Activated B cell treated with CpG ODN at 0.5 μM for 24 hours (primary cell): ENCODE data around the gene USP17L30. TPM values are rescaled to one million over a fixed set of nuclear protein-coding genes. Genes with fewer than 3 reads are reported as not detected.
"Not testable (repeated sequence)": the region's sequence is repeated elsewhere in the genome, so short reads cannot be mapped to it uniquely, and the experiment has no call there.

Source experiments
- ATAC-seq: fragments of 200-7000 bp; cut with Tn5 transposase; one replicate; pipeline ENCODE4 v1.10.0; 2021; ENCODE audit warnings: low read depth, mild to moderate bottlenecking, moderate library complexity
- CTCF ChIA-PET: fragments of 350-600 bp; sonication (Branson Sonifier 250); formaldehyde crosslinking; loops from one replicate; lab custom pipeline; 2021; ENCODE audit warnings: antibody characterized with exemption; lab: Charles Lee
- POLR2A ChIA-PET: fragments of 350-600 bp; sonication (Branson Sonifier 250); formaldehyde crosslinking; loops from one replicate; lab custom pipeline; 2021; ENCODE audit warnings: antibody characterized with exemption; lab: Charles Lee
- DNase-seq: peaks from one replicate; pipeline ENCODE4 v3.0.0; 2022
- H3K27ac Mint-ChIP-seq: one replicate; pipeline ENCODE4 v1.8.0; 2020; ENCODE audit warnings: mixed read lengths
- H3K27me3 Mint-ChIP-seq: one replicate; pipeline ENCODE4 v1.8.0; 2021; ENCODE audit warnings: mixed read lengths
- H3K36me3 Mint-ChIP-seq: one replicate; pipeline ENCODE4 v1.8.0; 2021; ENCODE audit warnings: low read depth, mixed read lengths
- H3K4me1 Mint-ChIP-seq: one replicate; pipeline ENCODE4 v1.8.0; 2021; ENCODE audit warnings: mixed read lengths
- H3K4me3 Mint-ChIP-seq: one replicate; pipeline ENCODE4 v1.8.0; 2020; ENCODE audit warnings: mild to moderate bottlenecking, mixed read lengths
- H3K9me3 Mint-ChIP-seq: one replicate; pipeline ENCODE4 v1.8.0; 2020; ENCODE audit warnings: mixed read lengths
- intact Hi-C: fragments of 100-400 bp; cut with micrococcal nuclease; formaldehyde crosslinking; loops from one replicate; pipeline ENCODE4 v1.15.1; 2024
- total RNA-seq: library from RNA; stranded (reverse); gene quantifications from 2 replicates; pipeline ENCODE4 v1.2.3, GENCODE V29; 2022
- TF ChIP-seq, protein P1 (sequence below): fragments of 200-600 bp; IDR thresholded peaks from one replicate; pipeline ENCODE4 v1.8.0; 2022; ENCODE audit warnings: antibody characterized with exemption, mild to moderate bottlenecking

The USP17L30 gene
- total RNA-seq, 1 donor from 2014 or later, result not detected

DNA sequence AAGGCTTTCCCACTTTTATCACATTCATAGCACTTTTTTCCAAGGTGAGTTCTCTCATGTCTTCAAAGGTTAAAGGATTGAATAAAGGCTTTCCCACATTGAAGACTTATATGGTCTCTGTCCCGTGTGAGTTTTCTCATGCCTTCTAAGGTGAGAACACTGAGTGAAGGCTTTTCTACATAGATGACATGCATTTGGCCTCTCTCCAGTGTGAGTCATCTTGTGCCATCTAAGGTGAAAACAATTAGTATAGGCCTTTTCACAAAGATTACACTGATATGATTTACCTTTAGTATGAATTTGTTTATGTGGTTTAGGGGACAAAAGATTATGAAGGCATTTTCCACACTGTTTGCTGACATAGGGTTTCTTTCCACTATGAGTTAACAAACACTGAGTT lies 21.2 kb downstream of the USP17L30 start:
- CTCF ChIA-PET, result no interaction called here
- Mint-ChIP-seq H3K27me3 (no peaks in the 10 kb centered on the region), H3K9me3 (no peaks in the 10 kb centered on the region), H3K36me3 (no peaks in the 10 kb centered on the region), H3K27ac (no peak overlapping the region), H3K4me1 (no peaks in the 10 kb centered on the region), H3K4me3 (no peak overlapping the region)
- intact Hi-C loops, result no loop called here
- DNase-seq (no peak), ATAC-seq (no peak)
- POLR2A ChIA-PET, result no interaction called here
- TF ChIP-seq, protein P1, sequence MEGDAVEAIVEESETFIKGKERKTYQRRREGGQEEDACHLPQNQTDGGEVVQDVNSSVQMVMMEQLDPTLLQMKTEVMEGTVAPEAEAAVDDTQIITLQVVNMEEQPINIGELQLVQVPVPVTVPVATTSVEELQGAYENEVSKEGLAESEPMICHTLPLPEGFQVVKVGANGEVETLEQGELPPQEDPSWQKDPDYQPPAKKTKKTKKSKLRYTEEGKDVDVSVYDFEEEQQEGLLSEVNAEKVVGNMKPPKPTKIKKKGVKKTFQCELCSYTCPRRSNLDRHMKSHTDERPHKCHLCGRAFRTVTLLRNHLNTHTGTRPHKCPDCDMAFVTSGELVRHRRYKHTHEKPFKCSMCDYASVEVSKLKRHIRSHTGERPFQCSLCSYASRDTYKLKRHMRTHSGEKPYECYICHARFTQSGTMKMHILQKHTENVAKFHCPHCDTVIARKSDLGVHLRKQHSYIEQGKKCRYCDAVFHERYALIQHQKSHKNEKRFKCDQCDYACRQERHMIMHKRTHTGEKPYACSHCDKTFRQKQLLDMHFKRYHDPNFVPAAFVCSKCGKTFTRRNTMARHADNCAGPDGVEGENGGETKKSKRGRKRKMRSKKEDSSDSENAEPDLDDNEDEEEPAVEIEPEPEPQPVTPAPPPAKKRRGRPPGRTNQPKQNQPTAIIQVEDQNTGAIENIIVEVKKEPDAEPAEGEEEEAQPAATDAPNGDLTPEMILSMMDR, result no peak

DNA sequence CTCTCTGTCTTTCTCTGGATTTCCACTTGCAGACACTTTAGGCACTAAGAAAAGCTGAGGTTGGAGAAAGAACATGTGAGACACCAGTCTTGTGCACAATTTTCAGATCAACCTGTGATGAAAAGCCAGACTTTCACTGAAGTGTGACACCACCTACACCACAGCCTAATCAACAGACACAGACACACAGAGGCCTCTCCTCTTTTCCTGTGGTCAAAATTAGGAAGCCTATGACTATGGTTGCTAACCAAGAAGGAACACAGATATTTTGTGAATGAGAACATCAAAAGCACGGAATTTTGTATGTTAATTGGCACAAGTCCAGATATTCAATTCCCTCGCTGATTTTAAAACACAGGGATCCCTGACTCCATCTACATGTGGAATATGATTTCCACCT lies 26.1 kb downstream of the USP17L30 start:
- intact Hi-C loops, POLR2A ChIA-PET, H3K4me1 Mint-ChIP-seq, H3K27me3 Mint-ChIP-seq, H3K36me3 Mint-ChIP-seq, DNase-seq, ATAC-seq, H3K27ac Mint-ChIP-seq, H3K4me3 Mint-ChIP-seq, H3K9me3 Mint-ChIP-seq, CTCF ChIA-PET: not testable (repeated sequence)

DNA sequence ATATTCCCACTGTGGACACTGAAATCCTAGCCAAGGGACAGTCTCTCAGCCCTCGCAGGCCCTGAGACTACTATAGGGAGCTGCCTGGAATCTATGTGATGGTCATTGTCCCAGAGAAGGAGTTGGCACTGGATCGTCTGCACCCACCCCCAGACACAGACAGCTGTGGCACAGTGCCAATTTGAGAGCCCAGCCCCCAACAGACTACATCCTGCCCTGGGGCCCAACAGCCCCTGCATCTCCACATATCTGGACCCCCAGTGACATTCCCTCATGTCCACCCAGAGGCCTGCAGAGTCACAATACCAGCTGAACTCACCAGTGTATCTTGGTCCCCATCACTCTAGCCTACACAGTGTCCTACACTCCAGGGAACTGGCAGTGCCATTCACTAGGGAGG lies 42.8 kb downstream of the USP17L30 start:
- DNase-seq, H3K36me3 Mint-ChIP-seq, H3K27me3 Mint-ChIP-seq, H3K27ac Mint-ChIP-seq, POLR2A ChIA-PET, H3K4me3 Mint-ChIP-seq, ATAC-seq, CTCF ChIA-PET, H3K9me3 Mint-ChIP-seq, H3K4me1 Mint-ChIP-seq, intact Hi-C loops: not testable (repeated sequence)

DNA sequence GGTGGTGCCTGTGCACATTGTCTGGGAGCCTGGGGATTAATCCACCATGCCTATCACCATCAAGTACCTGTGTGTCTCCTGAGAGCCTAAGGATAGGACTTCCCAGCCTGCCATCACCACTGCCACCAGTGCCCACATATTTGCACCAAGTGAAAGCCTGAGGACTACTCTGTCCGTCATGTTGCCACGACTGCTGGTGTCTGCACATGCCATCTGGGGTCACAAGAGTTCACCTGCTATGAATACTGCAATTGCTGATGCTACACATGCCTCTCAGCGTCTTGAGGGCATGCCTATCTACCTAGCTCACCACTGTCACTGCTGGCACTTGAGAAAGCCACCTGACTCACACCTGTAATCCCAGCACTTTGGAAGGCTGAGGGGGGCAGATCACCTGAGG lies 43.6 kb downstream of the USP17L30 start:
- H3K4me1 Mint-ChIP-seq, H3K4me3 Mint-ChIP-seq, H3K9me3 Mint-ChIP-seq, DNase-seq, H3K27me3 Mint-ChIP-seq, ATAC-seq, POLR2A ChIA-PET, CTCF ChIA-PET, H3K27ac Mint-ChIP-seq, H3K36me3 Mint-ChIP-seq, intact Hi-C loops: not testable (repeated sequence)

DNA sequence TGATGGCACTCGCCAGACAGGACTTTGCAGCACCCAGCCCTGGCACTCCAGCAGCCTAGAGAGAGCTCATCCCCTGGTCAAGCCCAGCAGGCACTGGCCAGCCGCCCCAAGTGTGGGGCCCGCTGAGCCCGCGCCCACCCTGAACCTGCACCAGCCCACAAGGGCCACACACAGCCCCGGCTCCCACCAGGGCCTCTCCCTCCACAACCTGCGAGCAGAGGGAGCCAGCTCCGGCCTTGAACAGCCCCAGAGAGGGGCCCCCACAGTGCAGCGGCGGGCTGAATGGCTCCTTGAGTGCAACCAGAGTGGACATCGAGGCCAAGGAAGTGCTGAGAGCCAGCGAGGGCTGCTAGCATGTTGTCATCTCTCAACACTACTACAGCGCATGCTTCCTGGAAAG lies 46.9 kb downstream of the USP17L30 start:
- no peak overlapping the region for H3K4me3 Mint-ChIP-seq
- H3K9me3 Mint-ChIP-seq, result peaks cover 11% of the 10 kb centered on the region
- H3K27me3 Mint-ChIP-seq, result no peaks in the 10 kb centered on the region
- POLR2A ChIA-PET, result no interaction called here
- TF ChIP-seq, protein P1, result no peak
- H3K36me3 Mint-ChIP-seq, result no peaks in the 10 kb centered on the region
- H3K4me1 Mint-ChIP-seq, result no peaks in the 10 kb centered on the region
- CTCF ChIA-PET, result no interaction called here
- ATAC-seq (no peak), DNase-seq (no peak)
- intact Hi-C loops, result no loop called here
- no peak overlapping the region for H3K27ac Mint-ChIP-seq

Other genes with a start within 250 kb of the USP17L30 start
- gene FAM90A26, start 192.7 kb upstream of the USP17L30 start, total RNA-seq, result not detected in 2 replicates
- not detected in 2 replicates for gene USP17L10, start 152.5 kb upstream of the USP17L30 start, total RNA-seq
- not detected in 2 replicates for gene USP17L11, start 147.7 kb upstream of the USP17L30 start, total RNA-seq
- gene USP17L12, start 143.0 kb upstream of the USP17L30 start, total RNA-seq, result not detected in 2 replicates
- gene USP17L13, start 138.2 kb upstream of the USP17L30 start, total RNA-seq, result not detected in 2 replicates
- not detected in 2 replicates for gene USP17L15, start 128.7 kb upstream of the USP17L30 start, total RNA-seq
- not detected in 2 replicates for gene USP17L17, start 119.2 kb upstream of the USP17L30 start, total RNA-seq
- not detected in 2 replicates for gene USP17L18, start 114.5 kb upstream of the USP17L30 start, total RNA-seq
- not detected in 2 replicates for gene USP17L19, start 109.8 kb upstream of the USP17L30 start, total RNA-seq
- not detected in 2 replicates for gene USP17L20, start 105.0 kb upstream of the USP17L30 start, total RNA-seq
- gene USP17L21, start 100.3 kb upstream of the USP17L30 start, total RNA-seq, result not detected in 2 replicates
- gene USP17L22, start 95.5 kb upstream of the USP17L30 start, total RNA-seq, result not detected in 2 replicates
- not detected in 2 replicates for gene USP17L24, start 38.0 kb upstream of the USP17L30 start, total RNA-seq
- not detected in 2 replicates for gene USP17L25, start 33.2 kb upstream of the USP17L30 start, total RNA-seq
- gene USP17L26, start 28.5 kb upstream of the USP17L30 start, total RNA-seq, result not detected in 2 replicates
- gene USP17L5, start 23.7 kb upstream of the USP17L30 start, total RNA-seq, result not detected in 2 replicates
- gene USP17L27, start 19.0 kb upstream of the USP17L30 start, total RNA-seq, result not detected in 2 replicates
- not detected in 2 replicates for gene USP17L28, start 14.2 kb upstream of the USP17L30 start, total RNA-seq
- not detected in 2 replicates for gene USP17L29, start 9.5 kb upstream of the USP17L30 start, total RNA-seq
- gene DEFB131A, start 81.3 kb downstream of the USP17L30 start, total RNA-seq, result not detected in 2 replicates